Neural progenitor cell (in vitro differentiated cells): ENCODE data around the gene BIK. TPM values are rescaled to one million over a fixed set of nuclear protein-coding genes. Genes with fewer than 3 reads are reported as not detected.

Experiments used
- DNase-seq: peaks from one replicate; pipeline ENCODE4 v3.0.0-alpha.2; 2016; ENCODE audit warnings: low spot score
- H2AFZ ChIP-seq: fragments of 200-600 bp; sonication (generic); replicated peaks from 2 replicates; pipeline ENCODE4 v1.6.1; 2016; ENCODE audit warnings: antibody characterized with exemption
- H3F3A ChIP-seq: fragments of 200-600 bp; sonication (generic); 2 replicates; pipeline ENCODE4 v1.6.1; 2016; ENCODE audit warnings: antibody characterized with exemption, low read depth
- H3K27ac ChIP-seq: fragments of 200-600 bp; sonication (generic); 2 replicates; pipeline ENCODE4 v1.5.1; 2016; ENCODE audit warnings: mild to moderate bottlenecking
- H3K27me3 ChIP-seq: fragments of 200-600 bp; sonication (generic); 2 replicates; pipeline ENCODE4 v1.6.1; 2016; ENCODE audit warnings: mild to moderate bottlenecking, moderate library complexity
- H3K36me3 ChIP-seq: fragments of 200-600 bp; sonication (generic); 2 replicates; pipeline ENCODE4 v1.5.1; 2016
- H3K4me1 ChIP-seq: fragments of 200-600 bp; sonication (generic); 2 replicates; pipeline ENCODE4 v1.6.1; 2016; ENCODE audit warnings: mixed run types
- H3K4me2 ChIP-seq: fragments of 200-600 bp; sonication (generic); 2 replicates; pipeline ENCODE4 v1.6.1; 2016
- H3K4me3 ChIP-seq: fragments of 200-600 bp; sonication (generic); 2 replicates; pipeline ENCODE4 v1.5.1; 2016
- H3K79me2 ChIP-seq: fragments of 200-600 bp; sonication (generic); 2 replicates; pipeline ENCODE4 v1.6.1; 2016; ENCODE audit warnings: low read depth
- H3K9ac ChIP-seq: fragments of 200-600 bp; sonication (generic); 2 replicates; pipeline ENCODE4 v1.6.1; 2016
- H3K9me3 ChIP-seq: fragments of 200-600 bp; sonication (generic); 2 replicates; pipeline ENCODE4 v1.5.1; 2016; ENCODE audit warnings: low read depth
- H4K20me1 ChIP-seq: fragments of 200-600 bp; sonication (generic); 2 replicates; pipeline ENCODE4 v1.6.1; 2016; ENCODE audit warnings: low read depth
- H3K27ac Mint-ChIP-seq: 3 replicates; pipeline ENCODE4 v1.8.0; 2021; ENCODE audit warnings: mixed read lengths
- H3K27me3 Mint-ChIP-seq: 2 replicates; pipeline ENCODE4 v1.8.0; 2022; ENCODE audit warnings: low read depth, mild to moderate bottlenecking, inconsistent platforms, moderate library complexity, mixed read lengths; ENCODE audit not compliant: insufficient read depth
- H3K36me3 Mint-ChIP-seq: 3 replicates; pipeline ENCODE4 v1.8.0; 2021; ENCODE audit warnings: mixed read lengths
- H3K4me1 Mint-ChIP-seq: 3 replicates; pipeline ENCODE4 v1.8.0; 2021; ENCODE audit warnings: mixed read lengths
- H3K4me3 Mint-ChIP-seq: 3 replicates; pipeline ENCODE4 v1.8.0; 2021; ENCODE audit warnings: mild to moderate bottlenecking, moderate library complexity, mixed read lengths
- H3K9me3 Mint-ChIP-seq: 3 replicates; pipeline ENCODE4 v1.8.0; 2020; ENCODE audit warnings: mixed read lengths
- EZH2 ChIP-seq: fragments of 200-600 bp; sonication (generic); IDR thresholded peaks from 2 replicates; pipeline ENCODE4 v1.6.1; 2017; ENCODE audit warnings: antibody characterized with exemption, mild to moderate bottlenecking, moderate library complexity
- EZH2phosphoT487 ChIP-seq: fragments of 200-600 bp; sonication (generic); IDR thresholded peaks from 2 replicates; pipeline ENCODE4 v1.6.1; 2017; ENCODE audit warnings: antibody characterized with exemption
- total RNA-seq: library from RNA; depleted of rRNA; stranded (reverse); fragments of >200 nt; gene quantifications from 2 replicates; pipeline ENCODE4 v1.2.3, GENCODE V29; 2015; ENCODE audit warnings: low replicate concordance
- TF ChIP-seq, protein P1 (sequence below): fragments of 200-600 bp; sonication (generic); IDR thresholded peaks from 2 replicates; pipeline ENCODE4 v1.5.1; 2017; ENCODE audit warnings: antibody characterized with exemption, mild to moderate bottlenecking

The BIK gene
- total RNA-seq, 1 donor from 2014 or later = 2.2 TPM

DNA sequence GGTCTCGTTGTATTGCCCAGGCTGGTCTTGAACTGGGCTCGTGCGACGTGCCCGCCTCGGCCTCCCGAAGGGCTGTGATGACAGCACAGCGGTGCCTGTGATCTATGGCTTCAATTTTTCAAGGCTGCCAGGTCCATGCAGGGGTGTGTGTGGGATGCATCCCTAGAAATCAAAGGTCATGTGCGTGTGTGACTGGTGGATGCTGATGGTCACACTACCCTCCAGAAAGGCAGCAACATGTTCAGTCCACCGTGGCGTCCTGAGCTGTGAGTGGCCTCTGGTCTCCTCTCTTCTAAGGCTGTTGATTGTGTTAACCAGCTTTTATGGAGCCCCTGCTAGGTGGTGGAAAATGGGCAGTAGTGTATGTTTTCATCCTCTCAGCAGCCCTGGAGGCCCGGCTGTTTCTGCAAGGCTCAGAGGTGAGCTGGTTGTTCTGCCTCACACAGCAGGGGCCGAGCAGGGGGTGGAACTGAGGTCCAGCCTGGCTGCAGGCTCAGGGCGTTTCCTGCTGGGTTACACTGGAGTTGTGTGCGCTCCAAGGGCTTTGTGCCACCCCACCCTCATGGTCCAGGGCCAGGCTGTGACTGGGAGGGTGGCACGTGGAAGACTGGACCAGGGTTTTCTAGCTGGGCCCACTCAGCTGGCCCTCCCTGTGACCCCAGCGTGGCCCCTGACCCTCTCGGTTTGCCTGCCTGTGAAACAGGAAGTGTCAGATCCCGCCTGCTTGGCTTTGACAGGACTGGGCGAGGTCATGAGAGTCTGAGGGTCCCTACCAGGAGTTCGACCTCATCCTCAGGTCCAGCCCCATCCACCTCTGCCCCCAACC, 7.7 kb downstream of the BIK start:
- H3K9ac ChIP-seq = no peak overlapping the region
- Mint-ChIP-seq H3K4me3 (no peak overlapping the region), H3K27me3 (peaks cover 10% of the 10 kb centered on the region), H3K4me1 (peaks cover 18% of the 10 kb centered on the region), H3K9me3 (no peaks in the 10 kb centered on the region), H3K36me3 (peaks cover 2% of the 10 kb centered on the region), H3K27ac (peak overlapping the region; percentile 92)
- peaks cover 8% of the 10 kb centered on the region for H3K4me1 ChIP-seq
- H3K27me3 ChIP-seq = peaks cover 27% of the 10 kb centered on the region
- no peak overlapping the region for H2AFZ ChIP-seq
- TF ChIP-seq, protein P1, sequence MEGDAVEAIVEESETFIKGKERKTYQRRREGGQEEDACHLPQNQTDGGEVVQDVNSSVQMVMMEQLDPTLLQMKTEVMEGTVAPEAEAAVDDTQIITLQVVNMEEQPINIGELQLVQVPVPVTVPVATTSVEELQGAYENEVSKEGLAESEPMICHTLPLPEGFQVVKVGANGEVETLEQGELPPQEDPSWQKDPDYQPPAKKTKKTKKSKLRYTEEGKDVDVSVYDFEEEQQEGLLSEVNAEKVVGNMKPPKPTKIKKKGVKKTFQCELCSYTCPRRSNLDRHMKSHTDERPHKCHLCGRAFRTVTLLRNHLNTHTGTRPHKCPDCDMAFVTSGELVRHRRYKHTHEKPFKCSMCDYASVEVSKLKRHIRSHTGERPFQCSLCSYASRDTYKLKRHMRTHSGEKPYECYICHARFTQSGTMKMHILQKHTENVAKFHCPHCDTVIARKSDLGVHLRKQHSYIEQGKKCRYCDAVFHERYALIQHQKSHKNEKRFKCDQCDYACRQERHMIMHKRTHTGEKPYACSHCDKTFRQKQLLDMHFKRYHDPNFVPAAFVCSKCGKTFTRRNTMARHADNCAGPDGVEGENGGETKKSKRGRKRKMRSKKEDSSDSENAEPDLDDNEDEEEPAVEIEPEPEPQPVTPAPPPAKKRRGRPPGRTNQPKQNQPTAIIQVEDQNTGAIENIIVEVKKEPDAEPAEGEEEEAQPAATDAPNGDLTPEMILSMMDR = no peak
- TF ChIP-seq EZH2 (no peak), EZH2phosphoT487 (no peak)
- no peak overlapping the region for H3K4me3 ChIP-seq
- H3K79me2 ChIP-seq = no peaks in the 10 kb centered on the region
- no peak for DNase-seq
- H3K36me3 ChIP-seq = no peaks in the 10 kb centered on the region
- peaks cover 4% of the 10 kb centered on the region for H3F3A ChIP-seq
- no peak overlapping the region for H3K27ac ChIP-seq
- H4K20me1 ChIP-seq = no peaks in the 10 kb centered on the region
- no peak overlapping the region for H3K4me2 ChIP-seq
- H3K9me3 ChIP-seq = no peaks in the 10 kb centered on the region

DNA sequence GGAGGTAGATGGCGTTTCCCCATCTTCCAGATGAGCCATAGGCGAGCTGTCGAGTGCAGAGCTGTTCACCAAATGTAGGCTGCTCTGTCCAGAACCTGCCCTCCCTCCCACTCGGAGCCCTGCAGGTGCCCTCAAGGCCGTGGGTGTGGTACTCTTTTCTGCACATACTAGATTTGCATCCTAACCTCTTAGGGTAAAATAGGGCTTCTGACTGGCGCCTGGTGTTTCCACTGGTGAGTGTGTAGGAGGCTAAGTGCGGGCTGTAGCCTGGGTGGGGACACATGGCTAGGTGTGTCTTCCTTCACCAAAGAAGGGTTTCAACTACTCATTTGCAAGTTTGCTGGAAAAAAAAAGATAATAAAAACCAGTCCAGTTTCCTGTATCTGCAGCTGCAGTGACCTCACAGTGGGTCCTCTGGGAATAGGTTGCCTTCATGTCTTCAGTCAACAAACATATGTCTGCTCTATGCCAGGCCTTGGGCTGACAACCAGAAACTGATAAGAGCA, 8.5 kb downstream of the BIK start:
- H3K9me3 ChIP-seq = no peaks in the 10 kb centered on the region
- DNase-seq = no peak
- Mint-ChIP-seq H3K4me3 (no peak overlapping the region), H3K9me3 (no peaks in the 10 kb centered on the region), H3K36me3 (peaks cover 2% of the 10 kb centered on the region), H3K27me3 (peaks cover 5% of the 10 kb centered on the region), H3K4me1 (peaks cover 13% of the 10 kb centered on the region), H3K27ac (no peak overlapping the region)
- no peak overlapping the region for H3K9ac ChIP-seq
- no peak overlapping the region for H3K27ac ChIP-seq
- no peaks in the 10 kb centered on the region for H3K79me2 ChIP-seq
- no peak overlapping the region for H3K4me3 ChIP-seq
- no peaks in the 10 kb centered on the region for H4K20me1 ChIP-seq
- H3F3A ChIP-seq = peaks cover 4% of the 10 kb centered on the region
- TF ChIP-seq EZH2 = no peak
- TF ChIP-seq, protein P1 = no peak
- TF ChIP-seq EZH2phosphoT487 = no peak
- H3K4me2 ChIP-seq = no peak overlapping the region
- H3K36me3 ChIP-seq = no peaks in the 10 kb centered on the region
- H2AFZ ChIP-seq = no peak overlapping the region
- peaks cover 19% of the 10 kb centered on the region for H3K27me3 ChIP-seq
- H3K4me1 ChIP-seq = peaks cover 8% of the 10 kb centered on the region

DNA sequence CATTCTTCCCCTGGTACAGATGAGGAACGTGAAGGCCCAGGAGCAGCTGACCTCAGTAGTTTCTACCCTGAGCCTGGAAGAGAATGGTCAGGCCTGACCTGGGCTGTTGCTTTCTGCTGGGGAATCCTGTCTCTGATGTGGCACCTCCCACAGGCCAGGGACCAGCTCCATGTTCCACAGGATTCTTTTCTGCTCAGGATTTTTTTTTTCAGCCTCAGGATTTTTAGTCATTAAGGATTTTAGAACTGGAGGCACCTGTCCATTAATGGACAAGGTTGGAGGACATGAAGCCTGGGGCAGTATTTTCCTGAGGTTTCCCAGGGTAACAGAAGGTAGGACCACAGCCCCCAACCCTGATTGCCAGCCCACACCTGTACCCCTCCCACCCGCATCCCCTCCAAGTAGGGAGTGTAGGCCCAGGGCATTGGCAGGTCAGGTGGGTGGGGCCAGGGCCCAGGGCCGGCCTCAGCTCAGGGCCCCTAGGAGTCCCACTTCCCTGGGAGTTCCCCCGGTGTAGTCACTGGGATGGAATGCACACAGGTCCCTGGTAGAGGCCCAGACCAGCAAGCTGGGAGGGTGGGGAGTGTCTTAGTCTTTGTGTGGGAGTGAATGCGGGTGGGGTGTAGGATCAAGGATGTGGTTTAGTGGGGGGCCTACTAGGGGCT, 16.1 kb downstream of the BIK start:
- H3K4me3 Mint-ChIP-seq = no peak overlapping the region
- Histone ChIP-seq H3K9ac (no peak overlapping the region), H2AFZ (no peak overlapping the region), H3K4me3 (no peak overlapping the region), H3K4me2 (no peak overlapping the region), H3K36me3 (no peaks in the 10 kb centered on the region), H3K79me2 (no peaks in the 10 kb centered on the region), H3K27me3 (no peaks in the 10 kb centered on the region), H3K9me3 (no peaks in the 10 kb centered on the region), H3K4me1 (peaks cover 17% of the 10 kb centered on the region), H3F3A (no peaks in the 10 kb centered on the region), H3K27ac (no peak overlapping the region), H4K20me1 (peaks cover 12% of the 10 kb centered on the region)
- peaks cover 11% of the 10 kb centered on the region for H3K4me1 Mint-ChIP-seq
- TF ChIP-seq EZH2phosphoT487 = no peak
- TF ChIP-seq, protein P1 = no peak
- no peak for TF ChIP-seq EZH2
- H3K27ac Mint-ChIP-seq = no peak overlapping the region
- no peaks in the 10 kb centered on the region for H3K9me3 Mint-ChIP-seq
- H3K36me3 Mint-ChIP-seq = no peaks in the 10 kb centered on the region
- peaks cover 7% of the 10 kb centered on the region for H3K27me3 Mint-ChIP-seq
- DNase-seq = no peak
